ENCODE measurements around the gene SLC28A2. TPM values are rescaled to one million over a fixed set of nuclear protein-coding genes. Genes with fewer than 3 reads are reported as not detected.
A peak's percentile ranks its signal among the peaks of the same experiment; 100 is the strongest.
"Not testable (repeated sequence)": the region's sequence is repeated elsewhere in the genome, so short reads cannot be mapped to it uniquely, and the experiment has no call there.

The SLC28A2 gene
- total RNA-seq, 1 donor from 2014 or later = 0.35 TPM

DNA sequence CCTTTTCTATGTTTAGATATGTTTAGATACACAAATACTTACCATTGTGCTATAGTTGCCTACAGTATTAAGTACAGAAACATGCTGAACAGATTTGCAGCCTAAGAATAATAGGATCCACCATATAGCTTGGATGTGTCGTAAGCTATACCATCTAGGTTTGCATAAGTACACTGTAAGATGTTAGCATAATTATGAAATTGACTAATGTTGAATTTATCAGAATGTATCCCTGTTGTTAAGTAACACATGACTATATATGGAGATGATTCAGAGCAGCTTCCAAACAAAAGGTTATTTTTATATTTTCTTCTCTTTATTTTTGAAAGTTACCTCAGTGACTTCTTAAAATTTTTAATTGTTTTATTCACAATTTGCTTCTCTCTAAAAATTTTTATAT is 2.4 kb downstream of the SLC28A2 start:
- ATAC-seq (no peak), DNase-seq (no peak)
- Histone ChIP-seq H3K4me1 (no peaks in the 10 kb centered on the region), H3K27me3 (no peaks in the 10 kb centered on the region), H3K9me3 (no peaks in the 10 kb centered on the region), H3K4me3 (no peak overlapping the region), H3K36me3 (no peaks in the 10 kb centered on the region), H3K27ac (no peak overlapping the region)
- intact Hi-C loops (cut with DNase I) = no loop called here
- TF ChIP-seq, protein P1, sequence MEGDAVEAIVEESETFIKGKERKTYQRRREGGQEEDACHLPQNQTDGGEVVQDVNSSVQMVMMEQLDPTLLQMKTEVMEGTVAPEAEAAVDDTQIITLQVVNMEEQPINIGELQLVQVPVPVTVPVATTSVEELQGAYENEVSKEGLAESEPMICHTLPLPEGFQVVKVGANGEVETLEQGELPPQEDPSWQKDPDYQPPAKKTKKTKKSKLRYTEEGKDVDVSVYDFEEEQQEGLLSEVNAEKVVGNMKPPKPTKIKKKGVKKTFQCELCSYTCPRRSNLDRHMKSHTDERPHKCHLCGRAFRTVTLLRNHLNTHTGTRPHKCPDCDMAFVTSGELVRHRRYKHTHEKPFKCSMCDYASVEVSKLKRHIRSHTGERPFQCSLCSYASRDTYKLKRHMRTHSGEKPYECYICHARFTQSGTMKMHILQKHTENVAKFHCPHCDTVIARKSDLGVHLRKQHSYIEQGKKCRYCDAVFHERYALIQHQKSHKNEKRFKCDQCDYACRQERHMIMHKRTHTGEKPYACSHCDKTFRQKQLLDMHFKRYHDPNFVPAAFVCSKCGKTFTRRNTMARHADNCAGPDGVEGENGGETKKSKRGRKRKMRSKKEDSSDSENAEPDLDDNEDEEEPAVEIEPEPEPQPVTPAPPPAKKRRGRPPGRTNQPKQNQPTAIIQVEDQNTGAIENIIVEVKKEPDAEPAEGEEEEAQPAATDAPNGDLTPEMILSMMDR (IDR thresholded peaks at IDR 0.05) = no peak

DNA sequence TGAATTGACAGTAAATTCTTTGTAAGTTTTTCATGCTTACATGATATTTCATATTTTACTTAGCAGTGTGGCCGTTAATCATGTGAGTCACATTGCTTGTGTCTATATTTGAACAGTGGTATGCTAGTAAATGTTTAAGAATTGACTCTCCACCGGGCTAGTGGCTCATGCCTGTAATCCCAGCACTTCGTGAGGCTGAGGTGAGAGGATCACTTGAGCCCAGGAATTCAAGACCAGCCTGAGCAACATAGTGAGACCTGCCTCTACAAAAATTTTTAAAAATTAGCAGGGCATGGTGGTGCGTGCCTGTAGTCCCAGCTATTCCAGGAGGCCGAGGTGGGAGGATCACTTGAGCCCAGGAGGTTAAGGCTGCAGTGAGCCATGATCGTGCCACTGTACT is 2.8 kb downstream of the SLC28A2 start:
- H3K9me3 ChIP-seq; H3K27me3 ChIP-seq; H3K4me3 ChIP-seq; DNase-seq; intact Hi-C loops (cut with DNase I); H3K4me1 ChIP-seq; H3K36me3 ChIP-seq; H3K27ac ChIP-seq: not testable (repeated sequence)
- ATAC-seq = peak; percentile 83

DNA sequence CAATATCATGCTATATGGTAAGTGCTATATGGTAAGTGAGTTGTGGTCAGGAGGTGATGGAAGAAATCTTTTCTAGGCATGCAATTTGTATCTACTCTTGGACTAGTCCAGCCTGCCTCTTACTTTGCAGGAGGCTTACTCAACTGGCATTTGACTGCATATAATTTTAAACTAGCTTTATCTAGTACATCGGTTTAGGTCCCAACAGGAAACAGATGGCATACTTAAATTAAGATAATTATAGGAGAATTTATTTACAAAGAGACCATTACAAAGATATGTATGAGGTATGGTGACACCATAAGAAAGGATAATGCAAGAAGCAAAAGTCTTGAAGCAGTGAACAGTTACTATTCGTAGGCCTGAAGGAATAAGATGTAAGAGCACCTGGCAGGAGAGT is 7.8 kb downstream of the SLC28A2 start:
- Histone ChIP-seq H3K27ac (no peak overlapping the region), H3K4me1 (no peaks in the 10 kb centered on the region), H3K9me3 (no peaks in the 10 kb centered on the region), H3K4me3 (no peak overlapping the region), H3K27me3 (no peaks in the 10 kb centered on the region), H3K36me3 (no peaks in the 10 kb centered on the region)
- DNase-seq (no peak), ATAC-seq (no peak)
- TF ChIP-seq, protein P1 (IDR thresholded peaks at IDR 0.05) = no peak
- intact Hi-C loops (cut with DNase I) = no loop called here

DNA sequence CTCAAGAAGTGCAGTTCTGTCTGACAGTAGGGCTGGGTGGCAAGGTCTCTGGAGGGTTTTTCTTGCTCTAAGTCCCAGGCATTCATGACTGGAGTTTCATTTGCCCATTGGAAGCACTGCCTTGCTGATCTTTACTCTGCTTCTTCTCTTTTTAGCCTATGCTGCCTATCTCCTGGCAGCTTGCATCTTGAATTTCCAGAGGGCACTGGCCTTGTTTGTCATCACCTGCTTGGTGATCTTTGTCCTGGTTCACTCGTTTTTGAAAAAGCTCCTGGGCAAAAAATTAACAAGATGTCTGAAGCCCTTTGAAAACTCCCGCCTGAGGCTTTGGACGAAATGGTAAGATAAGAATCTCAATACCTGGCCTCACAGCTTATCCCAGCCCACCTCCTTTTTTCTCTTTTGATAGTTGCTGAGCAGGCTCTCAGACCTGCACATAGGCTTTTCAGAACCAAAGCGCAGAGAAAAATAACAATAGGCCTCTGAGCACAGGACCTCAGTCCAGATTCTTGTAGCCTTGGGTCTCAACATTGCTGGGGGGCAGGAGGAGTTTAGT is 10.9 kb downstream of the SLC28A2 start:
- no peak overlapping the region for H3K27ac ChIP-seq
- H3K9me3 ChIP-seq = no peaks in the 10 kb centered on the region
- no peak for DNase-seq
- no peak for ATAC-seq
- no peak overlapping the region for H3K4me3 ChIP-seq
- H3K36me3 ChIP-seq = no peaks in the 10 kb centered on the region
- no peaks in the 10 kb centered on the region for H3K4me1 ChIP-seq
- TF ChIP-seq, protein P1 (IDR thresholded peaks at IDR 0.05) = no peak
- intact Hi-C loops (cut with DNase I) = no loop called here
- H3K27me3 ChIP-seq = no peaks in the 10 kb centered on the region

DNA sequence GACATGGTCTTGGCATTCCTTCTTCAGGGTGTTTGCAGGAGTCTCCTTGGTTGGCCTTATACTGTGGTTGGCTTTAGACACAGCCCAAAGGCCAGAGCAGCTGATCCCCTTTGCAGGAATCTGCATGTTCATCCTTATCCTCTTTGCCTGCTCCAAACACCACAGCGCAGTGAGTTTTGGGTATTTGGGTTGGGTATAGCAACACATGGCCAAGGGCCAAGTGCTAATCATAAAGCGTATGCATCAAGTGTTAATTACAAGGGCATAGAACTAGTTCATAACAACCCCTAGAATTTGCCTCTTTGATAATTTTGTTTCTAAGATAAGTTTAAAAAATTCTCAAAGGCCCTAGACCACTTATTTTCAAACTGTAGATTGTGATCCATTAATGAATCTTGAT is 11.8 kb downstream of the SLC28A2 start:
- Histone ChIP-seq H3K4me3 (no peak overlapping the region), H3K27me3 (no peaks in the 10 kb centered on the region), H3K9me3 (no peaks in the 10 kb centered on the region), H3K27ac (no peak overlapping the region), H3K4me1 (no peaks in the 10 kb centered on the region), H3K36me3 (no peaks in the 10 kb centered on the region)
- intact Hi-C loops (cut with DNase I) = no loop called here
- ATAC-seq (no peak), DNase-seq (no peak)
- TF ChIP-seq, protein P1 (IDR thresholded peaks at IDR 0.05) = no peak

DNA sequence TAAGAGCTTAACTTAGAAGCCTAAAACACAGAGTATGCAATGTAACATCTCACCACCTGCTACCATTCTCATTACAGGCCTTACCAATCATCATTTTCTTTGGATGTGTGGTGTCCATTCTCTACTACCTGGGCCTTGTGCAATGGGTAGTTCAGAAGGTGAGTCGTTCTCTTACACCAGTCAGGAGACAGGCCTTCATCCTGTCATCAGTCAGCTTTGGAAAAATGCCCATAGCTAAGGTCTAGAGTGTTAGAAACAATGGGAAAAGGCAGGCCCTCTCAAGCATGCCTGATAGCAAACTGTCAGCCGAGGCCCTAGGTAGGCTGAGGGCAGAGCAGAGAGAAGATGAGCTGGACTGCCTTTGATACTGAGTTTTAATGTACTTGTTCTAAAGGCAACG is 13.5 kb downstream of the SLC28A2 start:
- Histone ChIP-seq H3K4me1 (no peaks in the 10 kb centered on the region), H3K4me3 (no peak overlapping the region), H3K9me3 (no peaks in the 10 kb centered on the region), H3K27me3 (no peaks in the 10 kb centered on the region), H3K36me3 (no peaks in the 10 kb centered on the region), H3K27ac (no peak overlapping the region)
- DNase-seq = no peak
- TF ChIP-seq, protein P1 (IDR thresholded peaks at IDR 0.05) = no peak
- no peak for ATAC-seq
- intact Hi-C loops (cut with DNase I) = no loop called here
